ENCODE measurements around the gene FIGNL2.

DNA sequence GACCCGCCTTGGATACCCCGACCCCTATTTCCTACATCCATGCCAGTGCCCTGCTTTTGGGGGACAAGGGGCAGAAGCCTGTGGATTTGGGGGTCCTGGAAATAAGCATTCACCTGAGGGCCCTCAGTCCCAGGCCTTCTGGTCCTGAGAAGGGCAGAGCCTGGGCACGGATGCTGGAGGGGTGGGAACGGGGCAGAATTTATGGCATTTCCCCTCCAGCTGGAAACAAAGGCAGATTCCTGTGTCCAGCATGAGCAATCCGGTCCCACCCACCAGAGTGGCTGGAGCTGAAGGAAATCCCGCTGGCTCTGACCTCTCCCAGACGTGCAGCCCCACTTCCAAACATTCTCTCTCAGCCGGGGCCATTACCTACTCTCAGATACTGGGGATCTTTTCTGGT, 48.7 kb upstream of the FIGNL2 start:
- TF ChIP-seq, protein P1, sequence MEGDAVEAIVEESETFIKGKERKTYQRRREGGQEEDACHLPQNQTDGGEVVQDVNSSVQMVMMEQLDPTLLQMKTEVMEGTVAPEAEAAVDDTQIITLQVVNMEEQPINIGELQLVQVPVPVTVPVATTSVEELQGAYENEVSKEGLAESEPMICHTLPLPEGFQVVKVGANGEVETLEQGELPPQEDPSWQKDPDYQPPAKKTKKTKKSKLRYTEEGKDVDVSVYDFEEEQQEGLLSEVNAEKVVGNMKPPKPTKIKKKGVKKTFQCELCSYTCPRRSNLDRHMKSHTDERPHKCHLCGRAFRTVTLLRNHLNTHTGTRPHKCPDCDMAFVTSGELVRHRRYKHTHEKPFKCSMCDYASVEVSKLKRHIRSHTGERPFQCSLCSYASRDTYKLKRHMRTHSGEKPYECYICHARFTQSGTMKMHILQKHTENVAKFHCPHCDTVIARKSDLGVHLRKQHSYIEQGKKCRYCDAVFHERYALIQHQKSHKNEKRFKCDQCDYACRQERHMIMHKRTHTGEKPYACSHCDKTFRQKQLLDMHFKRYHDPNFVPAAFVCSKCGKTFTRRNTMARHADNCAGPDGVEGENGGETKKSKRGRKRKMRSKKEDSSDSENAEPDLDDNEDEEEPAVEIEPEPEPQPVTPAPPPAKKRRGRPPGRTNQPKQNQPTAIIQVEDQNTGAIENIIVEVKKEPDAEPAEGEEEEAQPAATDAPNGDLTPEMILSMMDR (IDR thresholded peaks at IDR 0.05) = no peak
- TF ChIP-seq POLR2A (IDR thresholded peaks at IDR 0.05) = no peak
